ENCODE data around the gene MTHFSD.

Gene MTHFSD

GRCh38 chr16:86584071-86584685 lies 29.1 kb upstream of the MTHFSD start:
- DNase-seq (ENCODE audit: low read depth in 3 of 3): no peak

- no peak for DNase-seq (ENCODE audit: low read depth in 3 of 3)
These were observed 26.4 kb upstream of the MTHFSD start for GRCh38 chr16:86581458-86581857.

DNA sequence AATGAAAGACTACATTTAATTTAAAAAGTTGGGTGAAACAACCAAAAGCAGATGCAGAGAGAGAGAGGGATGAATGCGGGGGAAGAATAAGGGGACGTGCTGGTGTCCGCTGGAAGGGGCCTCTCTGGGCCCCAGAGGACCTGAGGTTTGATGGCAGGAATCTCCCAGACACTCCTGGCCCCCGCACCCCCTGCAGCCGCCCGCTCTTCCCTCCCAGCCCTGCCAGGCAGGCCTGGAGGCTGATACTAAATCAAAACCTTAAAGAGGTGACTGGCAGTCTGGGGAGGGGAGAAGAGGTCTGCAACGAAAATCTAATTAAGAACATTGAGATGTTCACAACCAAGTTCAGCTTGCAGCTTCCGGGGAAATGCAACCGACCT lies 25.7 kb upstream of the MTHFSD start:
- no peak for DNase-seq (ENCODE audit: low read depth in 3 of 3)

GRCh38 chr16:86580063-86580790 lies 25.2 kb upstream of the MTHFSD start:
- DNase-seq (ENCODE audit: low read depth in 3 of 3): no peak

DNA sequence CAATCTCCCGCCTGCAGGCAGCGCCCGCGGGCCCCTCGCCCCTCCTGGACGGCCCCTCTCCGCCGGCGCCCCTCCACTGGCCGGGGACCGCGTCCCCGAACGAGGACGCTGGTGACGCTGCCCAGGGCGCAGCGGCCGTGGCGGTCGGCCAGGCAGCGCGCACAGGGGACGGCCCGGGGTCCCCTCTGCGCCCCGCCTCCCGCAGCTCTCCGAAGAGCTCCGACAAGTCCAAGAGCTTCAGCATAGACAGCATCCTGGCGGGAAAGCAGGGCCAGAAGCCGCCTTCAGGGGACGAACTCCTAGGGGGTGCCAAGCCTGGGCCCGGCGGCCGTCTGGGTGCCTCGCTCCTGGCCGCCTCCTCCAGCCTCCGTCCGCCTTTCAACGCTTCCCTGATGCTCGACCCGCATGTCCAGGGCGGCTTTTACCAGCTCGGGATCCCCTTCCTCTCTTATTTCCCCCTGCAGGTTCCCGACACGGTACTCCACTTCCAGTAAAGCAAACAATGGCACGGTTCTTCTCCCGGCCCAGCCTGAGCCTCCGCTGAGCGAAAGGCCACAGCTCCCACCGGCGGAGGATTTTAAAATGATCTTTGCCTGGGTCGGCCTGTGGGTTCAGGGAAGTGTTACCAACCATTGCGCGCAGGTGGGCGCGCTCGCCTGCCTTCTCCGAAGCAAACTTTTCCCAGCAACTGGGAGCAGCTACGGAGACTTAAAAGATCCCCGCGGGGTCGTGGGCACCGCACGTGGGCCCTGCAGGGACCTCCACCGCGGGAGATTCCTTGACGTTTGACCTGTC lies 24.4 kb upstream of the MTHFSD start:
- DNase-seq (ENCODE audit: low read depth in 3 of 3): no peak

DNA sequence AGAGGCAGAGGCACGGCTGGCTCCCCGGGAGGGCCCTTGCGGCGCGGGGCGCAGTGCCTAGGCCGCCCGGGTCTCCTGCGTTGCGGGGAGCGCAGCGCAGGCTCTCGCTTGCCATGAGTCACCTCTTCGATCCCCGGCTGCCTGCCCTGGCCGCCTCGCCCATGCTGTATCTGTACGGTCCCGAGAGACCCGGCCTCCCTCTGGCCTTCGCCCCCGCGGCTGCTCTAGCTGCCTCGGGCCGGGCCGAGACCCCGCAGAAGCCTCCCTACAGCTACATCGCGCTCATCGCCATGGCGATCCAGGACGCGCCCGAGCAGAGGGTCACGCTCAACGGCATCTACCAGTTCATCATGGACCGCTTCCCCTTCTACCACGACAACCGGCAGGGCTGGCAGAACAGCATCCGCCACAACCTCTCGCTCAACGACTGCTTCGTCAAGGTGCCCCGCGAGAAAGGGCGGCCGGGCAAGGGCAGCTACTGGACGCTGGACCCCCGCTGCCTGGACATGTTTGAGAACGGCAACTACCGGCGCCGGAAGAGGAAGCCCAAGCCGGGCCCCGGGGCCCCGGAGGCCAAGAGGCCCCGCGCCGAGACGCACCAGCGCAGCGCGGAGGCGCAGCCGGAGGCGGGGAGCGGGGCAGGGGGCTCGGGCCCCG lies 23.7 kb upstream of the MTHFSD start:
- DNase-seq (ENCODE audit: low read depth in 3 of 3): no peak

- no peak for DNase-seq (ENCODE audit: low read depth in 3 of 3)
These were observed 23.1 kb upstream of the MTHFSD start, which contains the start of gene FOXL1 for GRCh38 chr16:86578061-86578599. FOXL1 (plus strand) TSS chr16:86578549; CDS start chr16:86578724, 175 bp downstream.

- DNase-seq (ENCODE audit: low read depth in 3 of 3): no peak
These were observed 22.4 kb upstream of the MTHFSD start for GRCh38 chr16:86577314-86577971.

GRCh38 chr16:86576591-86577313 lies 21.7 kb upstream of the MTHFSD start:
- DNase-seq (ENCODE audit: low read depth in 3 of 3): no peak

- peak in 1 of 3 experiments; percentile 54 for DNase-seq (ENCODE audit: low read depth in 3 of 3)
These were observed 20.9 kb upstream of the MTHFSD start for GRCh38 chr16:86575754-86576557.

DNA sequence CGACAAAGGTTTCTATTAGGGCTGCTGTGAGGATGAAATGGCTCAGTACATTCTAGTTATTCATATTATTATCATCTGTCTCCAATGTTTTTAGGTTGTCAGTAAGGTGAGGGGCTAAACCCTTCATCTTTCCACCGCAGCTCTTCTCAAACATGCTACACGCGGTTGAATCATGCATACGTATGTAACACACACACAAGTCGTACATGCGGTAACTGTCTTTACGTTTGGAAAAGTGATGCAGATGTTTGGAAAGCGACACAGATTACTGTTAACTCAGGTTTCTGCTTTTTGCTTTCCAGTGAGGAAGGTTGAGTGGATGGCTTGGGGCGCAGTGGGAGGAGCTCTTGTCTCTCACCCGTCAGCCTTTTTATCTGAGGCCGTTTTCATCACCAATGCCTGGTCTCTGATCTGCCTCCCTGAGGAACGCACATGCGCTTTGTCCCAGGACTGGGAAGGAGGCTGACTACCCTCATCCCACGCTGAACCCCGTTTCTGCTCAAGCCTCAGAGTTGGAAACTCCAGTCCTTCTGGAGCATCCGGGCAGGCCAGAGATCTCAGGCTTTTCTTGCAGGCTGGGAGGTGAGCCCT lies 20.2 kb upstream of the MTHFSD start:
- no peak for DNase-seq (ENCODE audit: low read depth in 3 of 3)

DNA sequence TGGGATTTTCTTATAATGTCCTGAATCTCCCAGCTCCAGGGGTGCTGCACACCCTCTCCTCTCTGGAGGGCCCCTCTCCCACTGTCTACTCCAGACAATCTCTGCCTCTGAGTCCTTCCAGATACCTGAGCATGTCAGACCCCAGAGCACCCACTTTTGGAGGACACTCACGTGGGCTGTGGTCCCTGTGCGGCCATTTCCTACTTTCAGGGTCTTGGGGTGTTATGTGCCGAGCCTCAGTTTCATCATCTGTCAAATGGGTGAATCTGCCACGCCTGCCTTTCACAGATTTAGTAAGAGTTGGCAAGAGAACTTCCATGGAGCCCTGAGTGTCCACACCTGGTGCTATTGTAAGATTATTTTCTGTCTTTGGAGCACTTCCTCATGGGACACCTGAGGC lies 19.6 kb upstream of the MTHFSD start:
- no peak for DNase-seq (ENCODE audit: low read depth in 3 of 3)

DNA sequence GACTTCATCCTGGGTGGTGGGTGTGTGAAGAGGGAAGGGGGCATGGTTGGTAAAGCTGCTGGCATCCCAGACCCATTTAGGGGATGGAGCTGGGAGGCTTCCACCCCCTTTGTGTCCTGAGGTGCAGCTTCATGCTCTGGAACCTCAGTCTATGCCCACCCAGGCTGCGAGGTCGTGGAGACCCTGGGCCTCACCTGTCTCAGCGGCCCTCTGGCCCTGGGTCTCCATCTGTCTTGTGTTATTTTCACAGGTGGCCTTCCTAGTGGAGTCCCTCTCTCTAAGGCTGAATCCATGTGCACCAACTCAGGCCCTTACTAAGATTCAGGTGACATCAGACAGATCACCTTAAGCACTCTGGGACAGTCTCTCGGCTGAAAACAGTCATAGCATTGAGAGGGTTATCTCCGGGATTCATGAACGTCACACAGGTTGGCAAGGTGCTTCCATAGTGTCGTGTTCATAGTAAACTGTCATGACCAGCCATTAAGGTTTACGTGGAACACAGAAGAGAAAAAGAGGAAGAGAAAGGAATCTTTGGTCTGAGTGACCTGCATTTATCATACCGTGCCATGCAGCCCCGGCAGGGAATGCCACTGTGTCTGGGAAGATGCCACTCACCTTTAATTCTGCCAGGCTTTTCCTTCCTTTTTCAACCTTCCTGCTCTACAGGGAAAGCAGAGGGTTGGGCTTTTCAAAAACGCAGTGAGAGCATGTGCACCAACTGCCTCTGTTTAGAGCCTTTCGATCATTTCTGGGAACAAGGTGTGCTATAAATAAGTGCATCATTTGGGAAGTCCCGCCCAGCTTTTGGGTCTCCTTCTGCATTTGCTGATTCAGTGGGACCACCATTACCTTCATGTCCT lies 18.8 kb upstream of the MTHFSD start:
- DNase-seq (ENCODE audit: low read depth in 3 of 3): no peak

DNA sequence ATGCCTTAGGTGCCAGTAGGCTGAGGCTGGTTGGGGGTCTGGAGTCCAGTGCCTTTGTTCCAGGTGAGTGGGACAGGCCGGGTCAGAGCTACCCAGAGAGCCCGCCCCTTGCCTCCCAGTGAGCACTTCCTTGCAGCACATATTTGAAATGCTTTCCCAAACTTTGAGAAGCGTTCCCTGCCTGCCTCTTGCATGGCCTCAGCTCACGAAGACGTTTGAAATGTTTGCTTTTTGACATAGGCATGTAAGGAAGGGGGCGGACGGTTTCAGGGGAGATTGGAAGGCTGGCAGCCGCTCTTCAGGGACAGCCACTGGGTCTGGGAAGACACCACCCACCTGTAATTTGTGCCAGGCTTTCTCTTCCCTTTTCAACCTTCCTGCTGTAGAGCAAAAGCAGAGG lies 18.2 kb upstream of the MTHFSD start:
- DNase-seq (ENCODE audit: low read depth in 3 of 3): no peak

GRCh38 chr16:86572606-86573005 lies 17.6 kb upstream of the MTHFSD start:
- no peak for DNase-seq (ENCODE audit: low read depth in 3 of 3)

DNA sequence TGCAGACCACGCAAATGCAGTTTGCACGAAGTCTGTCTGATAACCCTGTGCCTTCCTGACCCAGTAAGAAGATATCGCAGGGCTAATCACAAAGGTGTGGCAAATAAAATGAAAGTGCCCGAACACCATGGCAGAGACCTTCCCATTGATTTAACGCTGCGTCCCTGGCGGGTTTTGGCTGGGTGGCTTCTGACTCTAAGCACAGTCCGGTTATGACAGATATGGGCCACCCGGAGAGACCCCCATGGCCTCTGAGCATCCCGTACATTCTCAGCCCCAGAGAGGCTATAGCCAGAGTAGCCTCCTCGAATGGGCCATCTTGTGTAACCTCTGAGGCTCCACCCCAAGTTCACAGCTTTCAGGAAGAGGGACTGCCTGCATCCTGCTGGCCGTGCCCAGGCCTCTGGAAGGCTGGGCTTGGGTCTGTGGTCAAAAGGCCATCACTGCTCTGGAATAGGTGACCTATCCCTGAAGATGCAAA lies 17.0 kb upstream of the MTHFSD start:
- DNase-seq (ENCODE audit: low read depth in 3 of 3): no peak

DNA sequence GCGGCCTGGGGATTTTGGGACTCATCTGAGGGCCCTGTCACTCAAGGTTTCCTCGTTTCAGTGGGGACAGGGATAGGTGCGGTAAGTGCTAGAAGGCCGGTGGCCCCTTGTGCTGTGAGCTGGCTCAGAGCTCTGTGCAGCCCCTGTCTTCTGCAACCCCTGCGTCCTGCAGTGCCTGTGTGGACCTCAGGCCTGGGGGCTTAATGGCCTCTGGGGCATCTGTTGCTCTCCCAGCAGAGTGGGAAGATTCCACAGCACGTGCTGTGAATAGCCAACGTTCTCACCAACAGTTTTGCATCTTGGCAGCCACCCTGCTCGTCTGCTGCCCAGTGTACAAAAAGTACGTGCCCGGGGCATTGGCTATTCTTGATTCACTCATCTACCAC lies 16.5 kb upstream of the MTHFSD start:
- no peak for DNase-seq (ENCODE audit: low read depth in 3 of 3)
